HepG2 (cell line): ENCODE results near the gene C20orf144. TPM values are rescaled to one million over a fixed set of nuclear protein-coding genes. Genes with fewer than 3 reads are reported as not detected.

ENCODE experiments used
- ATAC-seq: fragments of 200-7000 bp; cut with Tn5 transposase; 3 replicates; pipeline ENCODE4 v1.9.1; 2020; ENCODE audit warnings: mild to moderate bottlenecking, moderate library complexity
- BruUV-seq: library from RNA; stranded (reverse); fragments of 400-500 nt; replicated peaks from 2 replicates; lab custom pipeline; 2021; lab: Mats Ljungman, UMichigan
- CTCF ChIA-PET: fragments of 300-600 bp; formaldehyde crosslinking; extraction: SDS; loops from one replicate; lab custom pipeline; 2021; ENCODE audit warnings: low total read pairs, inconsistent platforms, low intra/inter-chr PET ratio; lab: Yijun Ruan, JAX
- POLR2A ChIA-PET: fragments of 350-600 bp; sonication (Branson Sonifier 250); formaldehyde crosslinking; loops from one replicate; lab custom pipeline; 2020; ENCODE audit warnings: antibody characterized with exemption, inconsistent platforms; lab: Yijun Ruan, JAX
- DNase-seq: peaks from one replicate; pipeline ENCODE4 v3.0.0-alpha.2; 2015; ENCODE audit warnings: low spot score
- FAIRE-seq: peaks from 3 replicates; lab custom pipeline; 2011; peaks lifted over from hg19 to GRCh38; lab: Jason Lieb, UNC
- H2AFZ ChIP-seq: one replicate; pipeline ENCODE4 v1.6.1; 2011; ENCODE audit warnings: low read length, inconsistent platforms
- H3K27ac ChIP-seq: fragments of 300-600 bp; 3 replicates; pipeline ENCODE4 v1.8.0; 2011; ENCODE audit warnings: mixed run types, mild to moderate bottlenecking, mixed read lengths, low read length, inconsistent platforms; ENCODE audit not compliant: insufficient read depth; ENCODE audit errors: extremely low read length
- H3K27me3 ChIP-seq, 2 experiments: fragments of 200-600 bp in 1 of 2; 2 replicates in 1 of 2; 3 replicates in 1 of 2; pipeline versions ENCODE4 v1.6.0 to v1.8.0; 2011; ENCODE audit warnings: low read length in 2 of 2, mild to moderate bottlenecking in 2 of 2, moderate library complexity in 2 of 2, inconsistent platforms in 1 of 2; ENCODE audit not compliant: insufficient read depth in 2 of 2, control insufficient read depth in 1 of 2
- H3K36me3 ChIP-seq, 2 experiments: fragments of 200-600 bp in 1 of 2; replicated peaks in 1 of 2; 2 replicates in 1 of 2; 3 replicates in 1 of 2; pipeline versions ENCODE4 v1.5.1 to v1.8.0; 2011; ENCODE audit warnings: low read length in 2 of 2, inconsistent platforms in 1 of 2; ENCODE audit not compliant: insufficient read depth in 2 of 2, control insufficient read depth in 1 of 2
- H3K4me1 ChIP-seq: 2 replicates; pipeline ENCODE4 v1.5.1; 2012; ENCODE audit warnings: low read length, inconsistent platforms; ENCODE audit not compliant: insufficient read depth
- H3K4me2 ChIP-seq: 2 replicates; pipeline ENCODE4 v1.6.0; 2011; ENCODE audit warnings: low read depth, low read length, inconsistent platforms
- H3K4me3 ChIP-seq, 3 experiments: fragments of 200-600 bp in 1 of 3; sonication (generic), shearing (Covaris generic) in 1 of 3; replicated peaks in 1 of 3; 2 replicates each; pipeline ENCODE4 v1.5.1; 2011 to 2016; ENCODE audit warnings: low read length in 3 of 3, inconsistent platforms in 2 of 3, low read depth in 2 of 3, mild to moderate bottlenecking in 2 of 3, control low read depth in 1 of 3, mixed read lengths in 1 of 3; ENCODE audit not compliant: insufficient read depth in 1 of 3
- H3K79me2 ChIP-seq: one replicate; pipeline ENCODE4 v1.6.1; 2011; ENCODE audit warnings: low read length, inconsistent platforms; ENCODE audit not compliant: insufficient read depth
- H3K9ac ChIP-seq: 2 replicates; pipeline ENCODE4 v1.6.0; 2011; ENCODE audit warnings: mild to moderate bottlenecking, low read depth, low read length, inconsistent platforms; ENCODE audit not compliant: insufficient read depth
- H3K9me3 ChIP-seq: 2 replicates; pipeline ENCODE4 v1.5.1; 2012; ENCODE audit warnings: mild to moderate bottlenecking, low read length
- H4K20me1 ChIP-seq: 2 replicates; pipeline ENCODE4 v1.6.0; 2011; ENCODE audit warnings: inconsistent platforms, mild to moderate bottlenecking, low read length, moderate library complexity; ENCODE audit not compliant: insufficient read depth
- FOSL1 ChIP-seq: sonication (generic); formaldehyde crosslinking; IDR thresholded peaks from 2 replicates; pipeline ENCODE4 v1.9.0; 2021; ENCODE audit warnings: missing genetic modification reagents, borderline replicate concordance
- HDAC1 ChIP-seq: sonication (generic); formaldehyde crosslinking; IDR thresholded peaks from 2 replicates; pipeline ENCODE4 v1.5.1; 2020; ENCODE audit warnings: mild to moderate bottlenecking, missing genetic modification reagents
- HNF4A ChIP-seq: sonication (generic); formaldehyde crosslinking; IDR thresholded peaks from 2 replicates; pipeline ENCODE4 v1.4.0; 2020; ENCODE audit warnings: missing genetic modification reagents
- KLF16 ChIP-seq, 2 experiments: sonication (generic) in 1 of 2; formaldehyde crosslinking in 1 of 2; IDR thresholded peaks; 2 replicates each; pipeline versions ENCODE4 v1.6.1 to v1.8.0; 2016 to 2023; ENCODE audit warnings: missing genetic modification reagents in 2 of 2, missing compliant biosample characterization in 1 of 2
- POLR2G ChIP-seq: fragments of 200-400 bp; formaldehyde crosslinking; IDR thresholded peaks from 2 replicates; pipeline ENCODE4 v1.6.1; 2018; ENCODE audit warnings: mild to moderate bottlenecking, low read depth, low read length, moderate library complexity
- RFXANK ChIP-seq: IDR thresholded peaks from 2 replicates; pipeline ENCODE4 v1.6.1; 2016
- TARDBP ChIP-seq: sonication (generic); formaldehyde crosslinking; IDR thresholded peaks from 2 replicates; pipeline ENCODE4 v1.8.0; 2022; ENCODE audit warnings: mild to moderate bottlenecking, missing genetic modification reagents
- ZC3H4 ChIP-seq: sonication (generic); formaldehyde crosslinking; IDR thresholded peaks from 2 replicates; pipeline ENCODE4 v1.4.0; 2020; ENCODE audit warnings: missing genetic modification reagents, borderline replicate concordance
- ZNF337 ChIP-seq: sonication (generic); formaldehyde crosslinking; IDR thresholded peaks from 2 replicates; pipeline ENCODE4 v1.5.1; 2020; ENCODE audit warnings: missing genetic modification reagents, low read depth, mild to moderate bottlenecking, borderline replicate concordance
- ZNF713 ChIP-seq: sonication (generic); formaldehyde crosslinking; IDR thresholded peaks from 2 replicates; pipeline ENCODE4 v1.4.0; 2020; ENCODE audit warnings: mild to moderate bottlenecking, missing genetic modification reagents
- WGBS: methylation state at CpG from one replicate; pipeline ENCODE4 v1.1.6; 2017; ENCODE audit warnings: low lambda C conversion rate; 5-methylcytosine and 5-hydroxymethylcytosine counted together
- in situ Hi-C: cut with HindIII; loops from 2 replicates; pipeline ENCODE4 v1.10.0; 2017; ENCODE audit warnings: low pct_unique_long_range_greater_than_20kb; ENCODE audit not compliant: extremely low pct_ligation_motif_present
- intact Hi-C: fragments of 100-400 bp; cut with micrococcal nuclease; formaldehyde crosslinking; loops from one replicate; pipeline ENCODE4 v1.10.0; 2022; ENCODE audit not compliant: unreplicated experiment
- polyA plus RNA-seq, 8 experiments: library from polyadenylated mRNA; depleted of rRNA in 3 of 8; stranded (reverse) in 7 of 8; unstranded in 1 of 8; fragments of >200 nt; fragmentation: Illumina TruSeq in 4 of 8; extraction: Trizol in 4 of 8; gene quantifications; 2 replicates each; pipeline versions ENCODE4 v1.2.1 to v1.2.3, GENCODE V29; 2011 to 2016; ENCODE audit warnings: low read depth in 4 of 8, missing spikeins in 1 of 8, mixed read lengths in 1 of 8; ENCODE audit not compliant: insufficient read depth in 1 of 8
- total RNA-seq, 5 experiments: library from RNA; depleted of rRNA; stranded (reverse); fragments of >200 nt; fragmentation: Illumina TruSeq; extraction: Trizol; gene quantifications; 2 replicates each; pipeline ENCODE4 v1.2.3, GENCODE V29; 2016; ENCODE audit warnings: low read depth in 1 of 5
- TF ChIP-seq, protein P1 (sequence below): sonication (generic); formaldehyde crosslinking; IDR thresholded peaks from 2 replicates; pipeline ENCODE4 v1.4.0; 2020; ENCODE audit warnings: mild to moderate bottlenecking, low read depth, missing genetic modification reagents
- TF ChIP-seq, protein P2 (sequence below): IDR thresholded peaks from 2 replicates; pipeline ENCODE4 v1.6.1; 2016; ENCODE audit warnings: control low read depth
- TF ChIP-seq, protein P3 (sequence below): fragments of 450-650 bp; IDR thresholded peaks from 2 replicates; pipeline ENCODE4 v1.6.1; 2017; ENCODE audit warnings: mild to moderate bottlenecking

The C20orf144 gene
- total and polyA plus RNA-seq, 2 of the 13 experiments (the other 11 are each of a cell fraction or from before 2014, with no cell fraction given), result 0.09 to 0.16 TPM

DNA sequence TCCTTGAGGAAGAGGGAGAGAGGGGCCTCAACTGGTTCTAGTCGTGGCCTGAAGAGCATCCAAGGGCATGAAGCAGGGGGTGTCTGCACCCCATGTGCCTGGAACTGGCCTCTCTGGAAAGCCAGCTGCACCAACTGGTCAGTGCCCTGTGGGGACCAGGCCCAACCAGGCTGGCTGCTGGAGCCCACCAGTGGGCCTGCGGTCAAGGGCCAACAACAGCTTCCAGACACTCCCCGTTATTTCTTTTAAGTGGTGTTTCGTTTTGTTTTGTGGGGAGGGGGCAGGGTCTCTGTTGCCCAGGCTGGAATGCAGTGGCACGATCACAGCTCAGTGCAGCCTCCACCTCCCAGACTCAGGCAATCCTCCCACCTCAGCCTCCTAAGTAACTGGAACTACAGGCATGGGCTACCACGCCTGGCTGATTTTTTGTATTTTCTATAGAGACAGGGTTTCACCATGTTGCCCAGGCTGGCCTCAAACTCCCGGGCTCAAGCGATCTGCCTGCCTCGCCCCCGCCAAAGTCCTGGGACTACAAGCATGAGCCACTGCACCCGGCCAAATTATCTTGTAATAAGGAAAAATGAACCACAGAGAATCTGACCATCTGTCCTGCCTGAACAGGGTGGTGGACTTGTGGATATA, 11.9 kb upstream of the C20orf144 start (continued):
- peak; percentile 59; the same call in 1 of the 2 replicates for TF ChIP-seq POLR2G
- no peak for TF ChIP-seq ZNF713 (CRISPR knock-in tag)
- TF ChIP-seq KLF16 (CRISPR knock-in tag; IDR thresholded peaks at IDR 0.05), result no peak
- TF ChIP-seq, protein P1, sequence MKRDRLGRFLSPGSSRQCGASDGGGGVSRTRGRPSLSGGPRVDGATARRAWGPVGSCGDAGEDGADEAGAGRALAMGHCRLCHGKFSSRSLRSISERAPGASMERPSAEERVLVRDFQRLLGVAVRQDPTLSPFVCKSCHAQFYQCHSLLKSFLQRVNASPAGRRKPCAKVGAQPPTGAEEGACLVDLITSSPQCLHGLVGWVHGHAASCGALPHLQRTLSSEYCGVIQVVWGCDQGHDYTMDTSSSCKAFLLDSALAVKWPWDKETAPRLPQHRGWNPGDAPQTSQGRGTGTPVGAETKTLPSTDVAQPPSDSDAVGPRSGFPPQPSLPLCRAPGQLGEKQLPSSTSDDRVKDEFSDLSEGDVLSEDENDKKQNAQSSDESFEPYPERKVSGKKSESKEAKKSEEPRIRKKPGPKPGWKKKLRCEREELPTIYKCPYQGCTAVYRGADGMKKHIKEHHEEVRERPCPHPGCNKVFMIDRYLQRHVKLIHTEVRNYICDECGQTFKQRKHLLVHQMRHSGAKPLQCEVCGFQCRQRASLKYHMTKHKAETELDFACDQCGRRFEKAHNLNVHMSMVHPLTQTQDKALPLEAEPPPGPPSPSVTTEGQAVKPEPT (CRISPR knock-in tag), result no peak
- no peak for TF ChIP-seq ZC3H4 (CRISPR knock-in tag)
- no peak for TF ChIP-seq ZNF337 (CRISPR knock-in tag)

DNA sequence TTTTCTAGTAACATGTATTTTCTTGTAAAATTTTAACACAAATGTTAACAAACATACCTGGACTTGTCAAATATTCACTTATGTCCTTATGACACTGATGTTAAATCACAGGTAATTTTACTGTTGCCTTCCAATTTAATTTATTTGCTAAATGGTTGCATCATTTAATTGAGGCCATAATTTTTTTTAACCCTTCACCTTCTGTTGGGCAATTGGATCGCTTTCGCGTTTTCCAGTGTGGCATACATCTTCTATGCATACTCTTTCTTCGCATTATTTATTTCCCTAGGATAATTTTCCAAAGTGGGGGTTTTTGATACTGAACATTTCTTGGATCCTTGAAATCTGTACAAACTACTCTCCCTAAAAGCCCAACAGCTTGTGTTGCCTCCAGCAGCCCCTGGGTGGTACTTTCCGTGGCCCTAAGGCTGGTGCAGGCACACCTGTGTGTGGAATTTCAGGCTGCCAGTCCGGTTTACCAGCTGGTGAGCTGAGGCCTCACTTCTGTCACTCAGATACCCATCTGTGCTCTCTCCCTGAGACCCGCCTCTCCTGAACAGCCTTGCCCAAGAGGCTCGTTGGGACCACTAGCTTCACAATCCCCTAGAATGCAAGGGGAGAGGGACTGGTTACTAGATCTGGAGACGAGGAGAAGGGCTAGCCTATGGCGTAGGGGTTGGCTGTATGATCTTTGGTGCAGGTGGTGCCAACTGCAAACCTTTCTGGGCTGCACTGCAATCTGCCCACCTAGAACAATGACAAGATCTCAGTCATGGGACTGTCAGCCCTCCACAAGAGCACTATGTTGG, 11.2 kb upstream of the C20orf144 start:
- in situ Hi-C loops, result loop anchor here (5.0 kb wide), 1 partner anchor 189 kb away; no protein-coding TSS in a partner anchor
- no peak for DNase-seq
- no TSS peak for BruUV-seq
- TF ChIP-seq, protein P2, sequence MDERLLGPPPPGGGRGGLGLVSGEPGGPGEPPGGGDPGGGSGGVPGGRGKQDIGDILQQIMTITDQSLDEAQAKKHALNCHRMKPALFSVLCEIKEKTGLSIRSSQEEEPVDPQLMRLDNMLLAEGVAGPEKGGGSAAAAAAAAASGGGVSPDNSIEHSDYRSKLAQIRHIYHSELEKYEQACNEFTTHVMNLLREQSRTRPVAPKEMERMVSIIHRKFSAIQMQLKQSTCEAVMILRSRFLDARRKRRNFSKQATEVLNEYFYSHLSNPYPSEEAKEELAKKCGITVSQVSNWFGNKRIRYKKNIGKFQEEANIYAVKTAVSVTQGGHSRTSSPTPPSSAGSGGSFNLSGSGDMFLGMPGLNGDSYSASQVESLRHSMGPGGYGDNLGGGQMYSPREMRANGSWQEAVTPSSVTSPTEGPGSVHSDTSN (CRISPR knock-in tag), result 0 out of 2 replicates have a peak, but pooled peaks have one; percentile 25
- TF ChIP-seq HDAC1 (CRISPR knock-in tag) (no peak), RFXANK (CRISPR knock-in tag) (no peak), FOSL1 (no peak), HNF4A (CRISPR knock-in tag) (no peak), TARDBP (CRISPR knock-in tag) (0 out of 2 replicates have a peak, but pooled peaks have one; percentile 34)
- TF ChIP-seq, protein P3, sequence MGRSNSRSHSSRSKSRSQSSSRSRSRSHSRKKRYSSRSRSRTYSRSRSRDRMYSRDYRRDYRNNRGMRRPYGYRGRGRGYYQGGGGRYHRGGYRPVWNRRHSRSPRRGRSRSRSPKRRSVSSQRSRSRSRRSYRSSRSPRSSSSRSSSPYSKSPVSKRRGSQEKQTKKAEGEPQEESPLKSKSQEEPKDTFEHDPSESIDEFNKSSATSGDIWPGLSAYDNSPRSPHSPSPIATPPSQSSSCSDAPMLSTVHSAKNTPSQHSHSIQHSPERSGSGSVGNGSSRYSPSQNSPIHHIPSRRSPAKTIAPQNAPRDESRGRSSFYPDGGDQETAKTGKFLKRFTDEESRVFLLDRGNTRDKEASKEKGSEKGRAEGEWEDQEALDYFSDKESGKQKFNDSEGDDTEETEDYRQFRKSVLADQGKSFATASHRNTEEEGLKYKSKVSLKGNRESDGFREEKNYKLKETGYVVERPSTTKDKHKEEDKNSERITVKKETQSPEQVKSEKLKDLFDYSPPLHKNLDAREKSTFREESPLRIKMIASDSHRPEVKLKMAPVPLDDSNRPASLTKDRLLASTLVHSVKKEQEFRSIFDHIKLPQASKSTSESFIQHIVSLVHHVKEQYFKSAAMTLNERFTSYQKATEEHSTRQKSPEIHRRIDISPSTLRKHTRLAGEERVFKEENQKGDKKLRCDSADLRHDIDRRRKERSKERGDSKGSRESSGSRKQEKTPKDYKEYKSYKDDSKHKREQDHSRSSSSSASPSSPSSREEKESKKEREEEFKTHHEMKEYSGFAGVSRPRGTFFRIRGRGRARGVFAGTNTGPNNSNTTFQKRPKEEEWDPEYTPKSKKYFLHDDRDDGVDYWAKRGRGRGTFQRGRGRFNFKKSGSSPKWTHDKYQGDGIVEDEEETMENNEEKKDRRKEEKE, result no peak

More for the DNA sequence above, 11.2 kb upstream of the C20orf144 start:
- WGBS, result 70% methylated on average over 10 of the region's 10 CpGs
- Histone ChIP-seq H3K4me1 (peaks cover 37% of the 10 kb centered on the region), H3K4me2 (no peak overlapping the region), H3K4me3 (no peak overlapping the region), H3K79me2 (no peaks in the 10 kb centered on the region), H2AFZ (no peak overlapping the region), H3K27me3 (no peaks in the 10 kb centered on the region), H3K36me3 (peaks cover 1 to 2% of the 10 kb centered on the region in 2 experiments; a peak in 1 of 5 replicates), H4K20me1 (no peaks in the 10 kb centered on the region; the same call in 1 of the 2 replicates), H3K9ac (no peak overlapping the region), H3K27ac (no peak overlapping the region), H3K9me3 (no peaks in the 10 kb centered on the region)
- POLR2A ChIA-PET, result interaction anchor here (0.8 to 2.2 kb wide), 2 partner anchors 12 to 207 kb away, joined by 3 to 8 read pairs; partner anchors contain the start of gene SNTA1
- intact Hi-C loops, result loop anchor here (5.0 kb wide), 1 partner anchor 134 kb away; no protein-coding TSS in a partner anchor
- CTCF ChIA-PET, result interaction anchor here (4.7 kb wide), 1 partner anchor 193 kb away, joined by 53 read pairs; no protein-coding TSS in a partner anchor
- ATAC-seq (no peak), FAIRE-seq (no peak)
